NOMO-1 (cell line): Measurements from ENCODE around the gene OPA3.

ENCODE experiments used
- DNase-seq, 2 experiments: peaks; one replicate each; lab custom pipeline; 2025; ENCODE audit not compliant: unreplicated experiment in 2 of 2; lab: John Stamatoyannopoulos, UW

Gene OPA3

GRCh38 chr19:45505996-45506245 is 78.7 kb downstream of the OPA3 start:
- no peak for DNase-seq

GRCh38 chr19:45505151-45505995 is 79.2 kb downstream of the OPA3 start:
- DNase-seq = no peak

GRCh38 chr19:45503909-45504308 is 80.7 kb downstream of the OPA3 start:
- no peak for DNase-seq

- no peak for DNase-seq
Observed at GRCh38 chr19:45502111-45502510, 82.5 kb downstream of the OPA3 start.

GRCh38 chr19:45501730-45502014 is 82.9 kb downstream of the OPA3 start:
- no peak for DNase-seq

GRCh38 chr19:45500918-45501729 is 83.5 kb downstream of the OPA3 start:
- DNase-seq = no peak

GRCh38 chr19:45499196-45500180 is 85.1 kb downstream of the OPA3 start:
- DNase-seq = no peak

- DNase-seq = peak; percentile 35 to 42
Observed at GRCh38 chr19:45498411-45499195, 86.0 kb downstream of the OPA3 start, which contains the start of gene PPM1N. Gene PPM1N, plus strand, starts transcription at chr19:45498443. Its CDS starts 30 bp downstream, at chr19:45498473.

GRCh38 chr19:45497791-45498190 is 86.8 kb downstream of the OPA3 start:
- no peak for DNase-seq

- no peak for DNase-seq
Observed at GRCh38 chr19:45496349-45496953, 88.2 kb downstream of the OPA3 start.

- DNase-seq = no peak
Observed at GRCh38 chr19:45495178-45495577, 89.4 kb downstream of the OPA3 start.

GRCh38 chr19:45494261-45494916 is 90.2 kb downstream of the OPA3 start:
- DNase-seq = no peak

GRCh38 chr19:45492627-45493470 is 91.8 kb downstream of the OPA3 start:
- DNase-seq = peak; percentile 18 to 20

GRCh38 chr19:45492137-45492626 is 92.4 kb downstream of the OPA3 start:
- DNase-seq = no peak

GRCh38 chr19:45489216-45489855 is 95.3 kb downstream of the OPA3 start:
- DNase-seq = no peak

- DNase-seq = no peak
Observed at GRCh38 chr19:45488708-45489107, 95.9 kb downstream of the OPA3 start.

- peak; percentile 89 to 93 for DNase-seq
Observed at GRCh38 chr19:45485305-45486077, 99.1 kb downstream of the OPA3 start.
